HG02870 (cell line): ENCODE results near the gene COLEC11.
A peak's percentile ranks its signal among the peaks of the same experiment; 100 is the strongest.

Experiments
- ATAC-seq: cut with Tn5 transposase; IDR thresholded peaks from one replicate; pipeline ENCODE4 v1.9.1; 2021; ENCODE audit warnings: mild to moderate bottlenecking, moderate library complexity; ENCODE audit not compliant: unreplicated experiment

Gene COLEC11

GRCh38 chr2:3584608-3585260 lies 10.2 kb upstream of the COLEC11 start:
- no peak for ATAC-seq

DNA sequence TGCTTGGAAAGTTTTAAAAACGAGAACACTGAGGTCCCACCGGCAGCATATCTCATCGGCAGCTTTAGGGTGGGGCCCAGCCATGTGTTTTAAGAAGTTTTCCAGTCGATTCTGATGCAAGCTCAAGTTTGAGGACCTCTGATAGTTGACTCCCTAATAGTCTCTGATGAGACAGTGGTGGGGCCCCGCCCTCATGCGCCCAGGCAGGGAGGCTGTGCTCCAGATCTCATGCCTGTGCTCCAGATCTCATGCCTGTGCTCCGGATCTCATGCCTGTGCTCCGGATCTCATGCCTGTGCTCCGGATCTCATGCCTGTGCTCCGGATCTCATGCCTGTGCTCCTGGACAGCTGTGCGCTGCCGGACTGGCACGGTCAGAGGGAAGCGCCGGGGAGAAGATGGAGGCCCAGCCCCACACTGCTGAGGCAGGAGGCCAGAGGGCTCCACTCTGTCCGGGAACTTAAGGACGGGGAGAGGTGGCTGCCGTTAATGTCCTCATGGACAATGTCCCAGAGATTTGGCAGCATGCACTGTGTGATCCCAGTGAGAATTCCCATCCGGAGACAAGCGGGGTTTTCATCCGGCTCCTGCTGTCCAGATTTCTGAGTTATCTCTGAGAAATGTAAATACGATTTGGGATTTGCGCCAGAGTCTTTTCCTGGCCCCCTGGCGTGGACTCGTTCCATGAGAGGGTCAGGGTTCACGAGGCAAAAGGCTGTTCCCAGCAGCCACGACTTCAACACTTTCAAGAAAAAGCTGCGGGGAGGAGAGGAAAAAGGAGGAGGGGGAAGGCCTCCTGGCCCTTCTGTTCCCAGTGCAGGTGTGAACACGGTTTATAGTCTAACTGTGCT lies 9.4 kb upstream of the COLEC11 start:
- no peak for ATAC-seq

DNA sequence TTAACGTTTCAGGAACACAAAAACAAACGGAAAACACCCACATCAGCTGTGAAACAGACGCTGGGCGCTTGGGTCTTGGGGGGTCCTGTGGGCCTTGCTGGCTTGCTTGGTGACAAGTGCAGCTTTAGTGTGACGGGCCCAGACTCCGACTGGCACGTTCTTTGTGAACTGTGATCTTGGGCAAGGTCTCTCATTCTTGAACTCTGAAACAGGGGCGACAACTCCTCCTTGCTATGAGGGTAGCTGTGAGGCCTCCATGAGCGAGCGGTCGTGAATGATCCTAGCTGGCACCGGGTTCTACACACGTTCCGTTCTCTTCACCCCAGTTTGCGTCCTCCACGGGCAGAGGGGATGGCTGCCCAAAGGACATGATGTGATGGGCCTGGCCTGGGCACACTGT lies 8.7 kb upstream of the COLEC11 start:
- ATAC-seq, result no peak

DNA sequence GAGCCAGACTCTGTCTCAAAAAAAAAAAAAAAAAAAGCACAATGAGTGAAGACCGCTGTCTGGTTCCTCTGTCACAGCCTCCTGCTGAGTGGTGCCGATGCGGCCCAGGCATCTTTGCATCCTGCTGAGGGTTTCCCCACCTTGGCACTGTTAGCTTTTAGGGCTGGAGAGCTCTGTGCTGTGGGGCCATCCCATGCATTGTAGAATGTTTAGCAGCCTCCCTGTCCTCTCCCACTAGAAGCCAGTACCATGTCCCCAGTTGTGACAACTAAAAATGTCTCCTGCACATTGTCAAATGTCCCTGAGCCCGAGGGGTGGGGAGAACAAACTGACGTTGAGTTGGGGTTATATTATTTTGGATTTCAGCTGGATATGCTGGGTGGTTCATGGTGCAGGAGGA lies 7.9 kb upstream of the COLEC11 start:
- ATAC-seq, result no peak

DNA sequence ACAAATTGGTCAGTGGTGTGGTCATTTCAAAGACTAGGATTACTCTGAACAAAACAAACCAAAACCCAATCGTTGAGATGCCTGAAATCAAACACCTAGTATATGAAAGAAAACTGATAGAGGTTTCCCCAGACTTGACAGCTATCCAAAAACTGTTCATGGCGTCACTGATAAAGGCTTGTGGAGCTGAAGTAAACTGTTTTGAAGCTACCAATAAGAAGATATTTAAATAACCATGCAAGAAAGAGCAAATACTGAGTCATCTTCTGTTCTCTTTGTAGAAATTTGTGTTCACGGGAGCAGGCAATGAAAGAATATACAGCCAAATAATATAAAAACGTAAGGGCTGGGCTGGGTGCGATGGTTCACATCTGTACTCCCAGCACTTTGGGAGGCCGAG lies 7.5 kb upstream of the COLEC11 start:
- ATAC-seq, result no peak

DNA sequence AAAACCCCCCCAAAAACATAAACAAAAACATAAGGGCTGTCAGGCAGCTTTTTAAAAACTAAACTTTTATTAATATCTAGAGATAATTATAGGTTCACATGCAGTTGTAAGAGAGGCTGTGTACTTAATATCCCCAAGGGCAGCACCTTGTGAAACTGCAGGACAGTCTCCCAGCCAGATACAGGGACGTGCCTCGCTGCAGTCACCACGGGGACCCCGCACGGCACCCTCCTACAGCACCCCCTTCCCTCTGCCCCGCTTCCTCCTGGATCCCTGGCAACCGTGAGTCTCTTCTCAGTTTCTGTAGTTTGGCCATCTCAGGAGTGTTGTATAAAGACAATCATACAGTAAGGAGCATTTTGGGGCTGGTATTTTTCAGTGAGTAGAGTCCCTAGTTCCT lies 6.8 kb upstream of the COLEC11 start:
- no peak for ATAC-seq

DNA sequence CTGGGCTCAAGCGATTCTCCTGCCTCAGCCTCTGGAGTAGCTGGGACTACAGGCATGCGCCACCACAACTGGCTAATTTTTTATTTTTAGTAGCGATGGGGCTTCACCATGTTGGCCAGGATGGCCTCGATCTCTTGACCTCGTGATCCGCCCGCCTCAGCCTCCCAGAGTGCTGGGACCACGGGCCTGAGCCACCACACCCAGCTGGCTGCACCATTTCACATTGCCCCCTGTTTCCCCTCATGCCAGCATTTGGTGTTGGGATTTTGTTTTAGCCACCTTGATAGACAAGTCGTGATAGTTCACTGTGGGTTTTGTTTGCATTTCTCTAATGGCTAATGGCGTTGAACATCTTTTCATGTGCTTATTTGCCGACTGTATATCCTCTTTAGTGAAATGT lies 5.8 kb upstream of the COLEC11 start:
- no peak for ATAC-seq

DNA sequence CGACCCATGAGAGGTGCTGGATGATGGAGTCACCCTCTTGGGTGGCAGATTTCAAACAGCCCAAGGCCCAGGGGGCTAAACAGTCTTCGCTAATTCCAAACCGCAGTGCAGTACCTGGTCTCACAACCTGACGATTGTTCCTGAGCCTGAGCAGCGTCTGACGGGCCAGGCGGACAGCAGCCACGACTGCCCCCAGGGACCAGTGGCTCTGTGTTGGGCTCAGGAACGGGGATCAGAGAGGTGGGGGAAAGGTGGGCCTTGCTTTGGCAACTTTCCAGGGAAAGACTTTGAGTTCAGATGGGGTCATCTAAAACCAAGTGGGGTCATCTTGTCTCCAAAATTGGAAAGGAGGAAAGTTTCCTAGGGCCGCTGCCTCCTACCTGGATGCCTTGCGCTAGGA lies 492 bp downstream of the COLEC11 start:
- ATAC-seq, result no peak

DNA sequence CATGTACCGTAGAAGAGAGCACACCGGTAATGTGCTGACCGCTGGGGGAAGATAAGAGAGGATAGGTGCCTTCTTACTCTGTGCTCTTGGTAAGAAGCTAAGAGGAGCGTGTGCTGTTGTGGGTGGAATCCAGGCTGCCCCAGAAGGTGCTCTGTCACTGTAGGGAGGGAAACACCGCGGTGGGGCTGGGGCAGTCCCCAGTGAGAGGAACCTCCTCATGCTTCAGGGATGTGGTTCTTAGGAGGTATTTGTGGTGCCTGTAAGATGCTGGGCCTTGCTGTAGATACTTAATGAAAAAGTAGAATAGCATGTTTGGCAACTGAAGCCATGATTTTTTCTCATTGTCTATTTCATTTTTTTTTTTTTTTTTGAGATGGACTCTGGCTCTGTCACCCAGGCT lies 1.1 kb downstream of the COLEC11 start:
- ATAC-seq, result peak; percentile 93

DNA sequence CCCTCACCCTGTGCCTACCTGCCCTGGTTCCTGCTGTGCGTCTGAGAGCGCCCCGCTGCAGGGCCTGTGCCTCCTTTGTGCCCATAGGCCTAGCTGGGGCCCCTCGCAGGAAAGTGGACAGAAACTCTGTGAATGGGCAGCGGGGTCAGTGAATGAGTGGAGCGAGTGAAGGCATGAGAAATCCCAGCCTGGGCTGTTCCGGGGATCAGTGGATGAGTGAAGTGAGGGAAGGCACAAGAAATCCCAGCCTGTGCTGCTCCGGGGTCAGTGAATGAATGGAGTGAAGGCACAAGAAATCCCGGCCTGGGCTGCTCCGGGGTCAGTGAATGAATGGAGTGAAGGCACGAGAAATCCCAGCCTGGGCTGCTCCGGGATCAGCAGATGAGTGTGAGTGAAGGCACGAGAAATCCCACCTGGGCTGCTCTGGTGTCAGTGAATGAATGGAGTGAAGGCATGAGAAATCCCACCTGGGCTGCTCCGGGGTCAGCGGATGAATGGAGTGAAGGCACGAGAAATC lies 2.0 kb downstream of the COLEC11 start:
- no peak for ATAC-seq

GRCh38 chr2:3597567-3597966 lies 2.7 kb downstream of the COLEC11 start:
- peak; percentile 61 for ATAC-seq

- no peak for ATAC-seq
Measured at GRCh38 chr2:3598197-3598910, 3.4 kb downstream of the COLEC11 start.

DNA sequence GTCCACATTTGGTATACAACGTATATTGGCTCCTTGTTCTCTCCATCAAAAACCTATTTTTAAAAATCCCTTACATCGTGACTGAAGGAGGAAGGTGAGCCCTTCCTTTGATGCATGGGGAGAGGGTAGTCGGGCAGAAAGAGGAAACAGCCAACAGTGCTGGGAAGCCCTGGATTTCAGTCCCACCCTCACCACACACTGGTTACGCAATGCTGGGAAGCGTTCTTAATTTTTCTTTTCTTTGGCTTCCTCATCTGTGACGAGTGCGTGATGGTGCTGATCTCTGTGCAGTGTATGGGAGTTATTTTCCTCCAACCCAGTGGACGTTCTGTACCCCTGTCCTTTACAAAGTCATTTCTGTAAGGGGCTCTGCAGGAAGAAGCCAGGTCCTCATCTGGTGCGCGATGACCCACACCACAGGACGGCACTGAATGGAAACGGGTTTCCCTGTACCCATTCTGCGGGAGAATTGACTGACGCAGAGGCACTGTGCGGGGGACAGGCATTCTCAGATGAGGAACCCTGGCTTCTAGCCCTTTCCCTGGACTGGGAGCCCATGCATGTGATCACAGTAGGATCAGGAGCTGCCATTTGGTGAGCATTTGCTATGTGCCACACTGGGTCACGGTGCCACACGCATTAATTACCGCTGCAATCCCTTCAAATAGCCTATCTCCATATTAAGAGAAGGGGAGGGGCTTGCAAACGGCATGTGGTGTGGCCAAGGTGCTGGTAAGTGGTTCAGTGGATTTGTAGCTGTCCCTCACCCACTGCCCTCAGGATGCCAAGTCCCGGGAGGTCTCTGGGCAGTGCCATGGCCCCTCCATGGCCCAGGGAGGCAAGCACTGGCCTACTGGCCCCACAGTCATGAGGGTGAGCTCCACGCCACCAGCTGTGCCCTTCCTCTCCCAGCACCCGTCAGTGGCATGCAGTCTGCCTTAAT lies 4.3 kb downstream of the COLEC11 start:
- ATAC-seq, result no peak

DNA sequence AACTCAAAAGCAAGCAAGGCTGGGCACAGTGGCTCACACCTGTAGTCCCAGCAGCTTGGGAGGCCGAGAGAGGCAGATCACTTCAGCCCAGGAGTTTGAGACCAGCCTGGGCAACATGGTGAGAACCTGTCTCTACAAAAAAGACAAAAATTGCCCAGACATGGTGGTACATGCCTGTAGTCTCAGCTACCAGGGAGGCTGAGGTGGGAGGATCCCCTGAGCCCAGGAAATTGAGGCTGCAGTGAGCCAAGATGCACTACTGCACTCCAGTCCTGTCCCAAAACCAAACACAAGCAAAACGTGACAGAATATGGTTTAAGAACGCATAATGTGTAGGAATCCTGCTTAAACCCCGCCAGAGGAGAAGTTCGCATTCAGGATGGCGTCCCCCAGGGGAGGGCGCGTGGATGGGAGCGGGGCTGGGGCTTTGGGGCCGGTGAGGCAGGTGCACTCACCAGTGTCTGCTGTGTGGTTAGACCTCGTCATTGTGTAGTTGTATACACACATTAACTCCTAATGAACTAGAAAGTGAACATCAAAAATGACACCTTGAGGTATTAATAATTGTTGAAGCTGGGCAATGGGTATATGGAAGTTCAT lies 5.4 kb downstream of the COLEC11 start:
- ATAC-seq, result no peak

DNA sequence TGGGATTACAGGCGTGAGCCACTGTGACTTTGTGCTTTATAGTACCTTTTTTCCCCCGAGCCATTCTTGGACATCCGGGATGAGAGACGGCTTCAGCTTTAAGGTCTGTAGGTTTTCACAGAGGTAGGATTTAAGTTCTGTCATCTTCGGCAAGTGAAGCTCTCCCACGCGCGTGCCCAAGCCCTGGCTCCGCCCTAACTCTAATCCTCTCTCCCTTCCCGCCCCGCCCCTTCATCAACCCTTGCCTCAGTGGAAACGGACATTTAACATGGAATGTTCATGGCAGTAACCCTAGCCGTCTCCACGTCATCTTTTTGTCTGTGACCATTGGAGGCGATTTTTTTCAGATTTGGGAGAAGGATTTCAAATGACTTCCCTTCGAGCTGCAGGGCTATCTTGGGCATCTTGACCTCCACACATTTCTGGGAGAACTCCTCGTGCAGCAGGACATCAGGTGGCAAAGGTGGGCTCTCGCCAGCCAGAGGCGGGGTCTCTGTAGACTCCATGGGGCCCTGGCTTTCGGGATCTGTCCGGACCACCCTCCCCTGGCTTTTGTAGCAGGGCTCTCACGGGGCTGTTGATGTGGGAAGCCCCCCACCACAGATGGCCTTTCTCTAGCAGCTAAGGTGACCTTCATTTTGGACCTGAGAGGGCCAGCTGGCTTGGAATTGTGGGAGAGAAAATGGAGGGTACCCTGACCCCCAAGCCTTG lies 6.8 kb downstream of the COLEC11 start:
- no peak for ATAC-seq

GRCh38 chr2:3602553-3603339 lies 7.8 kb downstream of the COLEC11 start:
- ATAC-seq, result no peak

DNA sequence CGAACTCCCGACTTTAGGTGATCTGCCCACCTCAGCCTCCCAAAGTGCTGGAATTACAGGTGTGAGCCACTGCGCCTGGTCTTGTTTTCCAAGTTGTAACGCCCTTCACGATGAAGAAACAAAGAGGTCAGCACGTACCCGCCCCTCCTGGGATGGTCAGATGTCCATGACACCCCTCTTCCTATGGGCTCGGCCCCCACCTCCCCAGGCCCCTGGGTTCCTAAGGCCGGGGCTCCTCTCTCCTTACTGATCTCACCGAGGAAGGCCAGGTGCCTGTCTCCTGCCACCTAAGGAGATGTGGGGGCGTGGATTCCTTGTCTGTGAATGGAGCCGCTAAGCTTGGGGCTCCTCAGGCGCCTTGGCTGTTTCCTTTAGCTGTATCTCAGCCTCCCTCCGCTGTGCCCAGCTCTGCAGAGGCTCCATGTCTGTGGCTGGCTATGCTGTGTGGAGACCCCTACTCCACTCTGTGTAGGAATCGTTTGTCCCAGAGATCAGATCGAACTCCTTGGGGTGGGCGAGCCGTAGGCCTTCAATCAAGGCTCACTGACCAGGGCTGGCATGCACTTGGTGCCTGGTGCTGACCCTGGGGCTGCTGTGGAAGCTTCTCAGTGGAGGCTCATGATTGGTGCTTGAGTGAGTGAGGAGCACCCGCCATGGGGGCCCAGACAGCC lies 8.8 kb downstream of the COLEC11 start:
- ATAC-seq, result no peak

DNA sequence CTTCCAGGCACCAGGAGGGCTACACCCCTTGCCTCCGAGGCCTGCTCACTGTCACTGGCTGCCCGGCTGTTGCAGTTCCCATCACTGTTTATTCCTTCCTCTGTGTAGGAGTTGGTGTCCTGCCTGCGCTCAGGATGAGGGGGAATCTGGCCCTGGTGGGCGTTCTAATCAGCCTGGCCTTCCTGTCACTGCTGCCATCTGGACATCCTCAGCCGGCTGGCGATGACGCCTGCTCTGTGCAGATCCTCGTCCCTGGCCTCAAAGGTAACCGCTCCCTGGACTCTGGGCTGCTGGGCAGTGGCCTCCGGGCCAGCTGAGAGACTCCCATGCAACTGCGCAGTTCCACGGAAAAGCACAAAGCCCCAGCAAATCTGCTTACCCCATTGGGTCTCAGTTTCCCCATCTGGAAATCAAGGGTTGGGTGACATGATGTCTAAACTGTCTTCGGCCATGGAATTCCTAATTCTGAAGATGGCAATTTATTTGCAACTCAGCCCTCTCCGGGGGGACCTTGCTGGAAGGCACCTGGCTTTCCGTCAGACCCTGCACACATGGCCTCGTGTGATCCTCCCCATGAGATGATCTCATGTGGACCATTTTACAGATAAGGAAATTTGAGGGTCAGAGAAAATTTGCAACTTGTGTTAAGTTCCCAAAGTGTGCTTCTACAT lies 9.4 kb downstream of the COLEC11 start:
- no peak for ATAC-seq
